Dermis blood vessel endothelial cell (primary cell): Measurements from ENCODE around the gene CPOX. TPM values are rescaled to one million over a fixed set of nuclear protein-coding genes. Genes with fewer than 3 reads are reported as not detected.

Source experiments
- DNase-seq: peaks from one replicate; pipeline ENCODE4 v3.0.0; 2010
- total RNA-seq: library from RNA; depleted of rRNA; stranded (reverse); fragments of >200 nt; gene quantifications from 2 replicates; pipeline ENCODE4 v1.2.3, GENCODE V29; 2014

The CPOX gene
- total RNA-seq, 1 donor from 2014 or later = 33.2 TPM

DNA sequence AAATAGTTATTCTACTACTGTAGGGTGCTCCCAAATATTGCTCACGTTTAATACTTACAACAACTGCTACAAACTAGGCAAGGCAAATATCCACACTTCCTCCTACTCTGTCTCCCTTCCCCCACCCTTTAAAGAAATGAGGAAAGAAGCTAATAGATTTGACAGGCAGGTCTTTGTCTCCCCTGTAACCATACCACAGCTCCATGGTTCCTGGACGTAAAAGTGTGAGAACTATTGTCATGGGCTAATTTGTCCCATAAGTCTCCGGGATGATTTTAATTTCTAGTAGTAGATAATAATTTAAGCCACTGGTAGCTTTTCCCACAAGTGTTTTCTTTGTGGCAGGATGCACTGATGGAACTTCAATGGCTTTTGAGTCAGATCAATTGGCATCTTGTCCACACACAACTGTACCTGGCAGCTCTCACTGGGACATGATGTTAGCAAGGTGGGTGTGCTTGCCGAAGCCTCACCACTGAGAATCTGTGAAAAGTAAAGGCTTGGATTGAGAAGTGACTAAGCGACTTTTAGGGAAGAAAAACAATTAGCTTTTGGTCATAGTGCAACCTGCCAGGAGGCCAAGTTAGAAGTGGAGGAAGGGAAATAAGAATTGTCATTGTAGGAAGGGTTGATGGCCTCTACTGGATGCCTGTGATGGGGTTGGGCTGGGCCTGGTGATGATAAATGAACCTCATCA is 1.4 kb upstream of the CPOX start:
- no peak for DNase-seq

DNA sequence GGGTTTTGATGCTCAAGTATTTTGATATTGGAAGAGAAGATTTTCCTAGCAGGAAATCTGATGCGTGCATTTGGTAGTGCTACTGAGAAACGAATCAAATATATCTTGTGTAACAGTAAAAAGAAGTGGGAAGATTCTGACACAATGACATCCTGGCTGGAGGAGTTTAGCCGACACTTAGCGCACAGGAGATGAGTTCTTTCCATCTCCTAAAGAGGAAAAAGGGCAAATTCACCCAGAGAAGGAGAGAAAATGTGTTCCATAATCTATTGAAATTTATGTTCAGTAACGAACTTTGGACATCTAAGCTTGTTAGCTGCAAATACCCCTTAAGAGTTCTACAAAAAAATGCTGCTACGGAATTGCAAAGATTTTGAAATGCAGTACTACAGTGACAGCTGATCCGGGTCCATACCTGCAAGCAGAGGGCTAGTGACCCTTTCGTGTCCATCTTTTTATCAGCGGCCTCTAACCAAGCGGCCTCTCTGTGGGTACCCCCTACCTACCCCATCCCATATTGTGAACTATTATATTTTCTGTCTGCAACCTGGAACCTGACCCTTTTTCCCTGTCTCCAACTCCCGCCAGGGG is 971 bp downstream of the CPOX start:
- no peak for DNase-seq

DNA sequence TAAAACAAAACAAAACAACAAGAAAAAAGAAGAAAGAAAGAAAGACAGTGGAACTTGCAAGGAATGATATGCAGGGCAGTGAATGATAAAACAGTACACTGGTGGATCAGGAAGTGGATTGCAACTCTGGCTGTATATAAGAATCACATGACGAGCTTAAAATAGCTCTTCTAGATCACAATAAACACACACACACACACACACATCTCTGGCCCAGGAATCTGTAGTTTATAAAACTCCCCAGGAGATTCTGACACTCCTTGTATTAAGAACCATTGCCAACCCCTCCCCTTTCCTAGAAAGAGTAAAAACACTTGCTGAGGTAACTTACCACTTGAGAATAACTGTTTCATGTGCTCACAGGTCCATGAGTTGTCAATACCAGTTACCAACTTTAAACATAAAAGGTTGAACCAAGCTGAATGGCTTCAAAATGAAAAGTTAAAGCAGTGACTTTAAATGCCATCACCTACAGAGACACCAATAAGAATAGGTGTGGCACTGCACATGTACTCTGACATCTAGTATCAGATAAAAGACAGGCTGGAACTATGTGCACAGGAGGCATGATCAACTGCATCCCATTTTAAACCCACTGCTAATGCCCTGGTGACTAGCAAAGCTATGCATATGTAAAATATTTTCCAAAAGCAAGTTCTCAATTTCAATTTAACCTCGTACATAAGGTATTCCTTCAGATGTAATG is 3.9 kb downstream of the CPOX start:
- DNase-seq = no peak

DNA sequence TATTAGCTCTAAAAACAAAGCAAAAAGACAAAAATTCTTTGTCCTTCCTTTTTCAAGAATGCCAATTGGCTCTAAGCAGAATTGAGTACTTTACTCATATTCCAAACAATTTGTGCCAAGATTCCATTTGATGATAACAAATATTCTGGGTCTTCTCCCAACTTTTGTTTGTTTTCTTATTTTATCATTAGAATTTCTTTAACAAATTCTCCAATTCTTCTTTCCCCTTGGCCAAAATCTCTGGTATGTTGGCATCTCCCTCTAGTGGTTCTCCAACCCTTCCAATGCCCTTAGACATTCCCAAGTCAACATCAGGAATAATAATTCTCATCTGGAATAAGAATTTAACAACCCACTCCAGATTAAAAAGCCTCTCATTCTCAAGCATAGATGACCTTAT is 5.3 kb downstream of the CPOX start:
- DNase-seq = no peak

DNA sequence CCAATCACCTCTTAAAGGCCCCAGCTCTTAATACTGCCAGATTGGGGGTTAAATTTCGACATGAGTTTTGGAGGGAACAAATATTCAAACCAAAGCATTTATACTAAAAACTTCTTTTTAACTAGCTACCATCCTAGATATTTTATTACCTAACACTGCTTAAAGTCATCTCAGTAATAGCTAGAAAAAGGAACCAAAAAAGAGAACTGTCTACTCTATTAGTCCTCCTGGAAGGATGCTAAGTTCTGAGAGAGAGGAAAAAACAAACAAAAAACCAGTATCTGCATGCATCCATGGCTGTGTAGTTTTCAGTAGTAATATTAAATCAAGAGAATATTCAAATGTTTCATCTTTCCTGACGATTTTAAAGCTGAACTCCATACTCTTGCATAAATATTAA is 5.8 kb downstream of the CPOX start:
- DNase-seq = no peak

DNA sequence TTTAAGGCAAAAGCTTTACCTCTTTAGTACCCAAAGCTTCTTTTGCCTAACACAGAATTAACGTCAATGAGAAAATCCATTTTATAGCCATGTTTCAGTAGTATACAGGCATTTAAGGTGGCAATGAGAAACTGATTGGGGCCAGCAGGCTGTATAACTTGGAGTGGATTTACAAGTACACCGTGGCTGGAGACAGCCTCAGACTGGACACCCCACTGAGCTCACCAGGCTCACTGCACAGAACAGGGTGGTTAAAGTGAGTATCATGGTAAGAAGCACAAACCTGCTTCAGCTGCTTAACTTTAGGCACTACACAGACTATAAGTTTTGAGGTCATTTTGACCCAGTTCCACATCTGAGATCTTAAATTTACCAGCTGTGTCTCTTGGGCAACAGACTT is 8.9 kb downstream of the CPOX start:
- DNase-seq = no peak

DNA sequence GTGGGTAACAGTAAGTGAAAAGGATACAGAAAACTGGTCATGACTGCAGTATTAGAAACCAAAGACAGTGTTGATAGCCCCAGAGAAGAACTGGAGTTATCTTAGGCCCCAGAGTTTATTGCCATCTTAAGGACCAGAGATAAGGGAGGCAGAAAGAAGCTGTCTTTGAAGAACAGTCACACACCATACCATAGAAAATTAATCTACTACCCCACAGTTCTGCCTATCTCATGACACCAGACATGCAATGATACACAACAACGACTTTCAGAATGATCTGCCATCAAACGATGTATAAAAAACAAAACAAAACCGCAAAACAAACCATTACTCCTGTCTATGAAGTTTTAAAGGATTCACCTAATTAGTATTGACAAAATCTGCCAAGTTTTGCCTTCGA is 9.6 kb downstream of the CPOX start:
- no peak for DNase-seq

DNA sequence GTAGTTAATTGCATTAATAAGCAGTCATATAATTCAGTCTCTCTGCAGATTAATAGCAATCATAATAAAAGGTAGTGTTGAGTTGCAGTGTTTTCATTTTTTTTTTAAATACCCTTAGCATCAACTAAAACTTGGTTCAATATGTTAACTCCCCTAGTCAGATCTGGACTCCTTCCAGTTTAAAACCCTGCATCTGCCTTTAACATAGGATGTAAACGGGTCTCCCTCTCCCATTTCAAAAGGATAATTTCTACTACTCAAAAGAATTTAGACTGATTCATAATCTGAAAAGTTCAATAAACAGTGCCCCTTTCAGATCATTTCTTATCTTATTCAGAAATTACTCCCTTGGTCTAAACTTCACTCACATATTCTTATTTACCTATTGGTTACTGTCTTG is 11.4 kb downstream of the CPOX start:
- no peak for DNase-seq

DNA sequence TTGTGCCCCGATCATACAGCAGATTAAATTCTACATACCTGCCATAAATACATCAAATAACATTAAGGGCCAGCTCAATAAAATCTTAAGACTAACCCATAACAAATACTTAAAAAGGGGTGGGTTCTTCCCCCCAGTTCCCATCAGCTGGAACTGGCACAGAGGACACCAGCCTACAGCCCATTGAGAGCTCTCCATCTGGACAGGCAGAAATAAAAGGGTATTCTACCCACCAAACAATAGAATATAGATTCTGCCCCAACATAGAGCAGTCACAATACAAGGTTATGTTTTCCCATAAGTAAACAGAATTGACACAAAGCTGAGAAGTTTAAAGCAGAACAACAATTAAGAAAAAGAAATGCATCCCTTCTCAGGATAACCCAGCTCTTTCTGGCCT is 11.9 kb downstream of the CPOX start:
- DNase-seq = no peak

DNA sequence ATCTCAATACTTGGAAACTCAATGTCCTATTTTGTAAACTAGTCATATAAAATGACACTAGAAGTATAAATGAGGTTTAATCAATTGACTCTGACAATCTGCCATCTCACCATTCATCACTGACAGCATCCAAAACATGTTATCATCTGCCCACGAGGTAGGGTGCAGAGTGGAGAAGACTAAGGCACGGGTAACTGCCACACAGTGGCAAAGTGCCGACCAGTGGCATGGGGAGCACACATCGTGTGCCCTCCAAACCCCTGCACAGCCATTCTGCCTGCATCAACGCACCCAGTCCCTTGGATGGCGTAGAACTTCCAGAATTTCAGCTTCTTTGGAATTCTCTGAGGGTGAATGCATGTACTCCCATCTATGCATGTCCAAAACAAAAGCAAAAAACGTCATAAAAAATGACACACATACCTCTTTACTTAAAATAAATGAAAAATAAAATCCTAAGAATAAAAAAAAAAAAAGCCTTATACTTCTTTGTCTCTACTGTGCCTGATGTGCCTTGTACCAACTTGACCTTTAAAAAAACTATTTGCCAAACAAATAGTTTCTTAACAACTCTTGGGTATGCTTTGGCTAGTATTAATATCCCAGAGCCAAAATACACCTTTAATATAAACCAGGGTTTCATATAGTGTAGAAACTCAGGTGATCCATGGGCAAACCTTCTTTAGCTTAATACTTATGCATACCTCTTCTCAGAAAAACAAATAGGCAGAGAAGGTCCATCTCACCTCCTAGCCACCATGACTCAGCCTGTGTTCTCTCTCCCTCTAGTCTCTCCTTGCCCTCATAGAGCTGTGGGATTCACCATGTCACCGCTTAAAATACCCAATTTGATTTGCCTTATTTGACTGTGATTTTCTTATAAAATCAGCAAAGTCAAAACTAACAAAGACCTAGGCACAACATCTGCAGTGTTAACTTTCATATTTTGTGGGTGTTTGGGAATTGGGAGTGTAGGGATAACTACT is 12.7 kb downstream of the CPOX start:
- DNase-seq = no peak

DNA sequence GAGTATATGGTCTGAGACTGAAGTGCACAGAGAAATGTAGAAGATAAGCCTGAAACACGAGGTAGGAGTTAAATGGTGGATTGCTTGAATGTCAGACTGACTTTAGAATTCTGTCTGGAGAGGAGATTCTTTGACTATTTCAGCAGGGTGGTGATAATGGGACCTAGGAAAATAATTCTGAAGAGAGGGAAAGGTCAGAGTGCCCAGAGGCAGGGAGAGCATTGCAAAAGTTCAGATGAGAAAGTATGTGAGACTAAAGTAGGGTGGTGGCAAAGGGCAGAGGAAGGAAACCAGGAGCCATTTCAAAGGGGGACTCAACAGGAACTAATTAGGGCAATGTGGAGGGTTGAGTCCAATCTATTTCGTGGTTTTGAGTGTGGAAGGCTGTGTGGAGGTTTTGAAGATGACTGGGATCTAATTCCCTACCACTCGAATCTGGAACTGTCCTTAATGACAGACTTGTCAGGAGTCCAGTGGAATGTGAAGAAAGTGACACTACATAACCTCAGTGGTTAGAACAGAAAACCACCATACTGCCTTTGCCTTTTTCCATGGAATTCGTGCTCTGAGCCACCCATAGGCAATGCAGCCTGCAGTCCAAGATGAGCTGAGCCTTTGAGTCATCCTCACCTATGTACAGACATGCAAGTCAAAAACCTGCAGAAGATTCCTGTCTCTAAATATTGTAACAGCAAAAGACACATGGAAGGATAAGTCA is 16.1 kb downstream of the CPOX start:
- no peak for DNase-seq

DNA sequence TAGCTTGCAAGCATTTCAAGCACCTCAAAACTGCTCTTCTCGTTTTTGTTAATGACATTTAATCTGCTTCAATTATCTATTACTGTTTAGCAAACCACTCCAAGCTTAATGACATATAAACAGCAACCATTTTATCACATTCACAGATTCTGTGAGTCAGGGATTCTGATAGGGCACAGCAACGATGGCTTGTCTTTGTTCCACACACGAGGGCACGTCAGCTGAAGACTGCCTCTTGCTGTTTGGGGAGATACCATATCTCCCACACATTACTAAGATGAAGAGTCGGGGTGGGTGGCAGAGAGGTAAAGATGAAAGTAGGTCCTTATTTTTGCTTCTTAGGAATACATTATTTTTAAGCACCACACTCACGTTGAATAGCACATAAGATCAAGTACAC is 19.3 kb downstream of the CPOX start:
- DNase-seq = no peak

DNA sequence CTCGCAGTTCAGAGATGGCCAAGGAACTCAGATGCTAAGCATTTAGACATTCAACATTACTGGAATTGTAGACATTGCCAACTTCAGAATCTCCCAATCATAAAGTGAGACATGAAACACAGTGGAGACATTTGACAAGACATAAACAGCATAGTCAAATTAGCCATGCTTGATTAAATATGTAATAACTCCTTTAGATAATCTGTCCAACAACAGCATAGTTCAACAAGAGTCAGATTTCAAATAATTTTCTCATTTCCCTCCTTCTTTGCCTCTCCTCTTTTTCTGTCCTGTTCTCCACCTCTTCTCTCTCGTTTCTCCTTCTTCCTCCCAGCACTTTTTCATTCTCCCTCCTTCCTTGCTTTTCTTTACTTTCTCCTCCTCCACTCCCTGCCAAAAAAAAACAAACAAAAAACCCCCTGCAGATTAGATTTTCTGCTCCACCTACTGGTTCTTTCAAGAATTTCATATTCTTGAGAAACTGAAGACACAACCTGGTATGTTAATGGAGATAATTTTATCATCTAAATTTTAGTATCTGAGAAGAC is 20.2 kb downstream of the CPOX start:
- peak; percentile 37 for DNase-seq

DNA sequence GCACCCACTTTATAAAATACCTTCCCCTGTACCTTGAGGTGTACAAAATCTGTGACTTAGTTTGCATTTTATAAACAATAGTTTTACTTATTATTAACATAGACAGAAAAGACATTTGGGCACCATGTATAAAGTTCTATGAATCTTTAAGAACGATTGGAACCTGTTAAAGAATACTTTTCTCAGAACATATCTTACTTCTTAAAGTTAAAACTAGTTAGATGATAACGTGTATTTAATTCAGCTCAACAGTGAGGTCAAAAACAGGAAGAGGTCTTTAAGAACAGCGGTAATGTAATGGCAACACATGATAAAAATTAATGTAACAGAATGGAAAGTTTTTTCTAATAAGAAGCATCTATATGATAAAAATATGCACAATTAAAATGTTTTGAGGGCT is 25.0 kb downstream of the CPOX start:
- DNase-seq = no peak

DNA sequence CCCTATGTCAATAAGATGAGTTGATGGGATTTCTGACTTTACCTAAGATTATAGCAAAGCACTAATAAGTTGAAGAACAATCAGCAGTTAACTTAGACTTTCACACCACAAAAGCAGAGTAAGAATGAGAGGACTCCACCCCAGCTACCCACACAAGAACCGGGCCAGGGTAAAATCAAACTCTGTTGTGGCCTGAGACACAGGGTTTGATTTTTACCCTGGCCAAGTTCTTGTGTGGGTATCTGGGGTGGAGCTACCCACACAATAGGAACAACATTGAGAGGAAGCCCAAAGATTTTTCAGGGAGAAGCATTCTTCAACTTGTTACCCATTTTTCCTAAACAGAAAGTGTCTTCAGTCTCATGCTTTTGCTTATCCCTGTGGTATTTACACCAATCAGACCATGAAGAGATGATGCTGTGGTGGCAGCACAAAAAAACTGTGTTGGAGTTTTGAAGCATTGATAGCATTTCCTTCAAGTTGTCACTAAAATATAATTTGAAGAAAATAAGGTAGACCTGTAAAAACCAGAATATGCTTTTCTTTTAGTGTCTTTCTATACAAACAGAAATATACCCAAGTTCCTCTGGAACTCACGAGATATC is 25.6 kb downstream of the CPOX start:
- DNase-seq = no peak

DNA sequence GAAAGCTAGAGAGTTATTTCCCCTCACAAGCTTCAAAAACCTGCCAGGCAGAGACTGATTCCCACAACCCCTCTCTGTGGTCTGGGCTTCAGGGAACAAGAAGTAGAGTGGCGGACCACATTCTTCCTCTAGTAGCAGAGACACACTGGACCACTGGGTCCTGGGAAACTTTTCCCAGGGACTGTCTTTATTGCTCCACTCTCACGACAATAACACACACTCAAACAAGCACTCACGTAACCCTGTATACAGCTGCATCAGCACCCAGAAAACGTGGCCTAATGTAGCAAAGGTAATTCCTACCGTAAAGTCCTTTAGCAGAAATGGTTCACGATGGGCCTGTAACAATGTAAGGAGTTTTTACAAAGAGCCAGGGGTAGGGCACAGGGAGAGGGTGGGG is 27.6 kb downstream of the CPOX start:
- no peak for DNase-seq

DNA sequence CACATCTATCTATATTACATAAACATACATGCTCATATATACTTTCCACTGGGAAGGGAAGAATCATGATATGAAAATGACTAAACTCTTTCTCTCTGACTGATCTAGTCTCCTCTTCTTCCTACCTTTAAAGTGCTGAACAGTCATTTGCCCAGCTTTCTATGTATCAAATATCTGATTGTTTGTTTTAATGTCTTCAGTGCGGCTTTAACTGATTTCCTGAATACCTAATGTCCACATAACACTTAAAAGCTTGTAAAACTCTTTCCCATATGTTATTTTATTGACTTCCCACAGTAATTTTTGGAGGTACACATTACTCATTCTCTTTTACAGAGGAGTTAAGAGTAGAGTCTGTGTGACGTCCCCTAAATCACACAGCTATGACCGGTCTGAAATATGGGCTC is 28.2 kb downstream of the CPOX start:
- DNase-seq = no peak

DNA sequence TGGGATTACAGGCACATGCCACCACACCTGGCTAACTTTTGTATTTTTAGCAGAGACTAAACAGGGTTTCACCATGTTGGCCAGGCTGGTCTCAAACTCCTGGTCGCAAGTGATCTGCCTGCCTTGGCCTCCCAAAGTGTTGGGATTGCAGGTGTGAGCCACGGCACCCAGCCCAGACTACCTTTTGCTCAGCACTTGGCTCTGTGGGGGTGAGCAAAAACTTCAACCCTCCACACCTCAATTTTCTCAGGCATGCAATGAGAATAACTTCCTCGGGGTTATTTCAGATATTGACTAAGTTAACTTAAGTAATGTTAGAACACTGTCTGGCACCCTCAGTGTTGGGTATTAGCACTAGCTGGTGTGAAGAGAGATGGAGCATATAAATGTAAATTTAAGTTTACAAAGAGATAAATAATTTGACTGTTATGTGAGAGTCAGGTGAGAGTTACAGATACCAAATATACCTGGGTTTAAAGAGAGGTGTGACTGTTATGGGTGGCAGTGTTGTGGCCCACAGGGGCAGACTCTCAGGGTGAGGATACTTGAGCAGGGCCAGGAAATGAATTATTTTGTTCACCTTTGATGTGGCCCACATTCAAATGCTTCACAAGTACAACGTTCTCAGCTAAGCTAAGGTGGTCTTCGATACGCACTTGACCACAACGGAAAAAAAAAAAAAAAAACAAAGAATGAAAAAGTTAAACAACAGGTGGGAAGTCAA is 29.0 kb downstream of the CPOX start:
- no peak for DNase-seq

DNA sequence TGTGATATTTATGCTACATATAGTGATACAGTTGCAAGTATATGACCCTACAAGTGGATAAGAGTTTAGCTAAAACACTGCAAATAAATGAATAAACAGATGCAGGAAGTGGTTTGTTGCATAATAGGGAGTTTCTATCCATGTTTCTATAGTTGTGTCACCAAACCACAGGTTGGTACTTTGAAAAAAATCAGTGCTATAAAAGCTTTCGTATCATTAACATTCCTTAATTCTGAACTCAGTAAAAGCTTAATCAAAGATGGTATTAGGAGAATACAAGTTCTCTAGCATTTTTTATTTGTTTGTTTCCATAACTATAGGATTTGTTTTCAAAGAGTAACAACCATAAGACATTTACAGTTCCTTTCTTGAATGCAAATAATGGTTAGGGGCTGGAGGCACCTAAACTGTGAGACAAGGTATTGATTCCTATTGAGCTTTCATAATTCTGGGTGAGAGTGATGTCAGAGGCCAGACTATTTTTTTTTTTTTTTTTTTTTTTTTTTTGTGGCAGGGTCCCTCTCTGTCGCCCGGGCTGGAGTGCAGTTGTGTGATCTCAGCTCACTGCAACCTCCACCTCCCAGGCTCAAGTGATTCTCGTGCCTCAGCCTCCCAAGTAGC is 29.6 kb downstream of the CPOX start:
- DNase-seq = no peak

DNA sequence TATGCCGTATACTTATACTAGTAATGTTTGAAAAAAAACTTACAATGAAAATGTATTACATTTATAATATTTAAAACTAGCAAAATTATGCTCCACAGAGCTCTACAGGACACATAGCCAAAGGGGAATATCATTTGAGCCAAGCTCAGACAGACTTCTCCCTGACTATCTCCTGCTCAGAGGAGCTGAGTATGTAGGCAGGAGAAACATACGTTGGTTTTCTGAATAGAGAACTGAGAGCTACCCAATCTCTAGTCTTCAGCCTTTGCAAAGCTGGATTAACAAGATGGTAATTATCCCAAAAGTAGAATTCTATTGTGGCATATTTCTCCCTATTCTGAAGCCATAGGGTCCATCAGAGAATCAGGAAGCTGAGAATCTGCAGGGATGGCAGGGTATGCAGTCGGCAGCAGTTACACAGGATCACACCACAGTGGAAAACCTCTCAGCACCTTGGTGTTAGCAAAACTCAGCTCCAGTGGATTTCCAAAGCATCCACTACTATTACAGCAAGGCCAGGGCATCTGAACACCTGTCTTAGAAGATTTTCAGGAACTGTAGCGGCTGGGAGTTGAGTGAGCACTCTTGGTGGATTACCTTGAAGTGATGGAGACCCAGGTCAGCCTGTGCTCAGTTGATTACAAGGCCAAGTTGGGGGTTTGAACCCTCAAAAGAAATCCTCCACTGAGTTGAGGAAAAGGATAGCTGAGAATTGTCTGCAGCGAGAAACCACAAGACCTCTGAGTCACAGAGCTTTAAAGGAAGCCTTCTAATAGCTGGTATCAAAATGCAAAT is 31.5 kb downstream of the CPOX start:
- DNase-seq = no peak
